ENCODE measurements around the gene SNAI3.

The SNAI3 gene

DNA sequence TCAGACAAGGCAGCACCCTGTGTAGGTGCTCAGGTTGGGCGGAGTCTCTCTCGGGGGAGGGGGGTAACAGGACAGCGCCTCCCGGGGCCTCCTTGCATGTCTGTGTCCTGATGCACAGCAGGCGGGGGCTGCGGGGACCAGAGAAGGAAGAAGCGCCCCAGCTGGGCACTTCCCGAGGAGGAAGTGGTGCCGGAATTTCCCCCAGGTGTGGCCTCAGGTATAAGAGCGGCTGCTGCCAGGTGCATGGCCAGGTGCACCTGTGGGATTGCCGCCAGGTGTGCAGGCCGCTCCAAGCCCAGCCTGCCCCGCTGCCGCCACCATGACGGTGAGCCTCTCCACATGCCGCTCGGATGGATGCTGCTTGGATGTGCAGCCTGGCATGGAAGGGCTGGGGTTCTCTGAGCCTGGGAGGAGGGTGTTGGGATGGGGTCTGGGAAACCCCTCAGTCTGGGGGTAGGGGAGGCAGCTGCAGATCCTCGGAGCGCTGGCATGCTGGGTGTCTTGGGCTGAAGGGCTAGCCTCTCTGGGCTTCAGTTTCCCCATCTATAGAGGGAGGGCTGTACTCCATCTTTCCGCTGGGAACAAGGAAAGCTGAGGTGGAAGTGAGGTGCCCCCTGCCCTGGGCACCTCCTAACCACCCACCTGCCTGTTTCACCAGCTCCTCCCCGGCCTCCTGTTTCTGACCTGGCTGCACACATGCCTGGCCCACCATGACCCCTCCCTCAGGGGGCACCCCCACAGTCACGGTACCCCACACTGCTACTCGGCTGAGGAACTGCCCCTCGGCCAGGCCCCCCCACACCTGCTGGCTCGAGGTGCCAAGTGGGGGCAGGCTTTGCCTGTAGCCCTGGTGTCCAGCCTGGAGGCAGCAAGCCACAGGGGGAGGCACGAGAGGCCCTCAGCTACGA is 47.7 kb downstream of the SNAI3 start, which contains the start of gene IL17C:
Gene IL17C (plus strand): TSS at position 250 of the 908 bp plus-strand sequence. CDS start 70 bp downstream, at position 320.
- ATAC-seq, result no peak

DNA sequence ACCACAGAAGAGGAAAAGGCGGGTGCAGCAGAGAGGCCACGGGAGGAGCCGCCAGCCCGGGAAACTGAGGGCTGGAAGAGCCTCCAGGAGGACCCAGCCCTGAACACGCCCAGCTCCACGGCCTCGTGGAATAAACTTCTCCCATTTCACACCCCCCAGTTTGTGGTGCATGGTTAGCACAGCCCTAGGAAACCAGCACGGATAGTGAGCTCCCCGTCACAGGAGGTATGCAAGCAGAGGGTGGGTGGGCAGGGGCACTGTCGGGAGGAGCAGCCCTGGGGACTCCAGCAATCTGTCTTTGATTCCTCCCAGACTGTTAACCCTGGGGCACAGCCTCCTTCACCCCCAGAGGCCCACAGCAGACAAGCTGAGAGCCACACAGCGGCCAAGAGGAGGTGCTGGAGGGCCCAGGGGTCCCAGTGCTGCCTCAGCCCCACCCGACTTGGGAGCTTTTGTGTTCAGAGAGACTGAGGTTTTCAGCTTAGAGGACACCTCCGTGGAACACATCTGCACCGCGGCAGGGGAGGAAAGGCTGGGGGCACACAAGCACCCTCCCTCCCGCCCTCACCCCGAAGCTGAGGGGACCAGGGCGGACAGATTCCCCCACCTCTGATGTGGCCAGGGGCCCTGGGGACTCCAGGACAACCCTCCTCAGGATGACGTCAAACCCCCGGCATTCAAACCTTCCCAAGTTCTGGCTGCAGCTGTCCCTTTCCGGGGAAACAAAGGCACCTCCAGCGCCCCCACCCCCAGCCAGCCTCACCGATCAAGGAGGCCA is 49.6 kb downstream of the SNAI3 start:
- TF ChIP-seq ZFP30 (CRISPR knock-in tag; IDR thresholded peaks at IDR 0.05), result no peak
- no peak for TF ChIP-seq PPARA (CRISPR knock-in tag; IDR thresholded peaks at IDR 0.05; ENCODE audit: borderline replicate concordance)
- TF ChIP-seq, protein P1, sequence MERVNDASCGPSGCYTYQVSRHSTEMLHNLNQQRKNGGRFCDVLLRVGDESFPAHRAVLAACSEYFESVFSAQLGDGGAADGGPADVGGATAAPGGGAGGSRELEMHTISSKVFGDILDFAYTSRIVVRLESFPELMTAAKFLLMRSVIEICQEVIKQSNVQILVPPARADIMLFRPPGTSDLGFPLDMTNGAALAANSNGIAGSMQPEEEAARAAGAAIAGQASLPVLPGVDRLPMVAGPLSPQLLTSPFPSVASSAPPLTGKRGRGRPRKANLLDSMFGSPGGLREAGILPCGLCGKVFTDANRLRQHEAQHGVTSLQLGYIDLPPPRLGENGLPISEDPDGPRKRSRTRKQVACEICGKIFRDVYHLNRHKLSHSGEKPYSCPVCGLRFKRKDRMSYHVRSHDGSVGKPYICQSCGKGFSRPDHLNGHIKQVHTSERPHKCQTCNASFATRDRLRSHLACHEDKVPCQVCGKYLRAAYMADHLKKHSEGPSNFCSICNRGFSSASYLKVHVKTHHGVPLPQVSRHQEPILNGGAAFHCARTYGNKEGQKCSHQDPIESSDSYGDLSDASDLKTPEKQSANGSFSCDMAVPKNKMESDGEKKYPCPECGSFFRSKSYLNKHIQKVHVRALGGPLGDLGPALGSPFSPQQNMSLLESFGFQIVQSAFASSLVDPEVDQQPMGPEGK (CRISPR knock-in tag; IDR thresholded peaks at IDR 0.05; ENCODE audit: borderline replicate concordance), result no peak
- TF ChIP-seq OSR1 (CRISPR knock-in tag; IDR thresholded peaks at IDR 0.05), result no peak
- no peak for TF ChIP-seq RARB (CRISPR knock-in tag; IDR thresholded peaks at IDR 0.05)
- ATAC-seq, result no peak

More for the DNA sequence above, 47.7 kb downstream of the SNAI3 start, which contains the start of gene IL17C:
- TF ChIP-seq ZNF70 (CRISPR knock-in tag; IDR thresholded peaks at IDR 0.05) (no peak), ZC3H10 (CRISPR knock-in tag; IDR thresholded peaks at IDR 0.05) (no peak), ESRRG (CRISPR knock-in tag; IDR thresholded peaks at IDR 0.05) (no peak), BACH2 (CRISPR knock-in tag; IDR thresholded peaks at IDR 0.05; ENCODE audit: borderline replicate concordance) (no peak), ZNF8 (CRISPR knock-in tag; IDR thresholded peaks at IDR 0.05) (no peak), ZFP3 (CRISPR knock-in tag; IDR thresholded peaks at IDR 0.05) (no peak), TCF4 (CRISPR knock-in tag; IDR thresholded peaks at IDR 0.05; ENCODE audit: borderline replicate concordance) (no peak), CSDC2 (CRISPR knock-in tag; IDR thresholded peaks at IDR 0.05) (no peak), PPARA (CRISPR knock-in tag; IDR thresholded peaks at IDR 0.05; ENCODE audit: borderline replicate concordance) (no peak), ISL1 (CRISPR knock-in tag; IDR thresholded peaks at IDR 0.05) (no peak), SNAI2 (CRISPR knock-in tag; IDR thresholded peaks at IDR 0.05) (no peak)

DNA sequence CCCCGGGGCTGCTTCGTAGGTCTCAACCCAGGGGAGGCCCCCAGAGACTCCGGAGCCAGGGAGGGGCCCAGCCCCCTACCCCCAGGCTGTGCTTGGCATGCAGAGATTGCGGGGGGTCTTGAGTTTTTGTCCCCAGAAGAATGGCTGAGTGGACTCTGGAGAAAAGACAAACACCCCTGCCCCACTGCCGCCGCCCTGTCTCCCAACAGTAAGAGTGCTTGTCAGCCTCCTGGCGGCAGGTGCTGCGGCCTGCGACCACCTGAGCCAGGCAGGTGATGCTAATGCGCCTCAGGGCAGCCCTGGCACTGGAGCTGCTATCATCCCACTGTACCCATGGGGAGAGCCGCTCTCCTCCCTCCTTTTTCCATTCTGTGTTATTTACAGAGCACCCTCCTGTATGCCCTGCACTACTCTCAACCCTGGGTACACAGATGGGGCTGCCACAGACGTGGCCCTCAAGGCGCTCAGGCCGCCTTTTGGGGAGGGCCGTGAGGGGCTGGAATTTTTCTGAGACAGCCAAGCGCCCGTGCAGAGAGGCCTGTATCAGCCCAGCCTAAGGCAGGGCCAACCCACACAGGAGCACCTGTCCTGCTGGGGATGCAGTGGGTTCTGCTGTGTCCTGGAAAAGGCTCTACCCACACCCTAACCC is 50.5 kb downstream of the SNAI3 start:
- no peak for ATAC-seq
- TF ChIP-seq GLIS3 (CRISPR knock-in tag; IDR thresholded peaks at IDR 0.05), result no peak
- TF ChIP-seq ZC3H10 (CRISPR knock-in tag; IDR thresholded peaks at IDR 0.05), result no peak
- TF ChIP-seq TCF4 (CRISPR knock-in tag; IDR thresholded peaks at IDR 0.05; ENCODE audit: borderline replicate concordance), result no peak
- TF ChIP-seq, protein P2, sequence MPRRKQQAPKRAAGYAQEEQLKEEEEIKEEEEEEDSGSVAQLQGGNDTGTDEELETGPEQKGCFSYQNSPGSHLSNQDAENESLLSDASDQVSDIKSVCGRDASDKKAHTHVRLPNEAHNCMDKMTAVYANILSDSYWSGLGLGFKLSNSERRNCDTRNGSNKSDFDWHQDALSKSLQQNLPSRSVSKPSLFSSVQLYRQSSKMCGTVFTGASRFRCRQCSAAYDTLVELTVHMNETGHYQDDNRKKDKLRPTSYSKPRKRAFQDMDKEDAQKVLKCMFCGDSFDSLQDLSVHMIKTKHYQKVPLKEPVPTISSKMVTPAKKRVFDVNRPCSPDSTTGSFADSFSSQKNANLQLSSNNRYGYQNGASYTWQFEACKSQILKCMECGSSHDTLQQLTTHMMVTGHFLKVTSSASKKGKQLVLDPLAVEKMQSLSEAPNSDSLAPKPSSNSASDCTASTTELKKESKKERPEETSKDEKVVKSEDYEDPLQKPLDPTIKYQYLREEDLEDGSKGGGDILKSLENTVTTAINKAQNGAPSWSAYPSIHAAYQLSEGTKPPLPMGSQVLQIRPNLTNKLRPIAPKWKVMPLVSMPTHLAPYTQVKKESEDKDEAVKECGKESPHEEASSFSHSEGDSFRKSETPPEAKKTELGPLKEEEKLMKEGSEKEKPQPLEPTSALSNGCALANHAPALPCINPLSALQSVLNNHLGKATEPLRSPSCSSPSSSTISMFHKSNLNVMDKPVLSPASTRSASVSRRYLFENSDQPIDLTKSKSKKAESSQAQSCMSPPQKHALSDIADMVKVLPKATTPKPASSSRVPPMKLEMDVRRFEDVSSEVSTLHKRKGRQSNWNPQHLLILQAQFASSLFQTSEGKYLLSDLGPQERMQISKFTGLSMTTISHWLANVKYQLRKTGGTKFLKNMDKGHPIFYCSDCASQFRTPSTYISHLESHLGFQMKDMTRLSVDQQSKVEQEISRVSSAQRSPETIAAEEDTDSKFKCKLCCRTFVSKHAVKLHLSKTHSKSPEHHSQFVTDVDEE (CRISPR knock-in tag; IDR thresholded peaks at IDR 0.05), result no peak
- no peak for TF ChIP-seq RARB (CRISPR knock-in tag; IDR thresholded peaks at IDR 0.05)
- TF ChIP-seq, protein P3, sequence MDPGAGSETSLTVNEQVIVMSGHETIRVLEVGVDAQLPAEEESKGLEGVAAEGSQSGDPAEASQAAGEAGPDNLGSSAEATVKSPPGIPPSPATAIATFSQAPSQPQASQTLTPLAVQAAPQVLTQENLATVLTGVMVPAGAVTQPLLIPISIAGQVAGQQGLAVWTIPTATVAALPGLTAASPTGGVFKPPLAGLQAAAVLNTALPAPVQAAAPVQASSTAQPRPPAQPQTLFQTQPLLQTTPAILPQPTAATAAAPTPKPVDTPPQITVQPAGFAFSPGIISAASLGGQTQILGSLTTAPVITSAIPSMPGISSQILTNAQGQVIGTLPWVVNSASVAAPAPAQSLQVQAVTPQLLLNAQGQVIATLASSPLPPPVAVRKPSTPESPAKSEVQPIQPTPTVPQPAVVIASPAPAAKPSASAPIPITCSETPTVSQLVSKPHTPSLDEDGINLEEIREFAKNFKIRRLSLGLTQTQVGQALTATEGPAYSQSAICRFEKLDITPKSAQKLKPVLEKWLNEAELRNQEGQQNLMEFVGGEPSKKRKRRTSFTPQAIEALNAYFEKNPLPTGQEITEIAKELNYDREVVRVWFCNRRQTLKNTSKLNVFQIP (CRISPR knock-in tag; IDR thresholded peaks at IDR 0.05; ENCODE audit: borderline replicate concordance, low read depth), result no peak
- TF ChIP-seq ESRRG (CRISPR knock-in tag; IDR thresholded peaks at IDR 0.05), result no peak
- TF ChIP-seq, protein P4, sequence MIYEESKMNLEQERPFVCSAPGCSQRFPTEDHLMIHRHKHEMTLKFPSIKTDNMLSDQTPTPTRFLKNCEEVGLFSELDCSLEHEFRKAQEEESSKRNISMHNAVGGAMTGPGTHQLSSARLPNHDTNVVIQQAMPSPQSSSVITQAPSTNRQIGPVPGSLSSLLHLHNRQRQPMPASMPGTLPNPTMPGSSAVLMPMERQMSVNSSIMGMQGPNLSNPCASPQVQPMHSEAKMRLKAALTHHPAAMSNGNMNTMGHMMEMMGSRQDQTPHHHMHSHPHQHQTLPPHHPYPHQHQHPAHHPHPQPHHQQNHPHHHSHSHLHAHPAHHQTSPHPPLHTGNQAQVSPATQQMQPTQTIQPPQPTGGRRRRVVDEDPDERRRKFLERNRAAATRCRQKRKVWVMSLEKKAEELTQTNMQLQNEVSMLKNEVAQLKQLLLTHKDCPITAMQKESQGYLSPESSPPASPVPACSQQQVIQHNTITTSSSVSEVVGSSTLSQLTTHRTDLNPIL (CRISPR knock-in tag; IDR thresholded peaks at IDR 0.05; ENCODE audit: low read depth), result no peak
- no peak for TF ChIP-seq SNAI2 (CRISPR knock-in tag; IDR thresholded peaks at IDR 0.05)
- no peak for TF ChIP-seq ZNF565 (CRISPR knock-in tag; conservative IDR thresholded peaks at IDR 0.05; ENCODE audit: low read depth)
- TF ChIP-seq ZNF8 (CRISPR knock-in tag; IDR thresholded peaks at IDR 0.05), result no peak
- TF ChIP-seq ZFP3 (CRISPR knock-in tag; IDR thresholded peaks at IDR 0.05), result no peak
- no peak for TF ChIP-seq ZFP30 (CRISPR knock-in tag; IDR thresholded peaks at IDR 0.05)
- no peak for TF ChIP-seq BACH2 (CRISPR knock-in tag; IDR thresholded peaks at IDR 0.05; ENCODE audit: borderline replicate concordance)
- TF ChIP-seq TOX (CRISPR knock-in tag; IDR thresholded peaks at IDR 0.05; ENCODE audit: borderline replicate concordance), result no peak
- TF ChIP-seq ARNTL (CRISPR knock-in tag; IDR thresholded peaks at IDR 0.05; ENCODE audit: borderline replicate concordance, low read depth), result no peak
- TF ChIP-seq OSR1 (CRISPR knock-in tag; IDR thresholded peaks at IDR 0.05), result no peak
- no peak for TF ChIP-seq CSDC2 (CRISPR knock-in tag; IDR thresholded peaks at IDR 0.05)
